Measurements from ENCODE around the gene KIF6. TPM values are rescaled to one million over a fixed set of nuclear protein-coding genes. Genes with fewer than 3 reads are reported as not detected.
A peak's percentile ranks its signal among the peaks of the same experiment; 100 is the strongest.

Gene KIF6
- total RNA-seq, 4 donors from 2014 or later: 0.83 to 2.6 (median 1.1) TPM

DNA sequence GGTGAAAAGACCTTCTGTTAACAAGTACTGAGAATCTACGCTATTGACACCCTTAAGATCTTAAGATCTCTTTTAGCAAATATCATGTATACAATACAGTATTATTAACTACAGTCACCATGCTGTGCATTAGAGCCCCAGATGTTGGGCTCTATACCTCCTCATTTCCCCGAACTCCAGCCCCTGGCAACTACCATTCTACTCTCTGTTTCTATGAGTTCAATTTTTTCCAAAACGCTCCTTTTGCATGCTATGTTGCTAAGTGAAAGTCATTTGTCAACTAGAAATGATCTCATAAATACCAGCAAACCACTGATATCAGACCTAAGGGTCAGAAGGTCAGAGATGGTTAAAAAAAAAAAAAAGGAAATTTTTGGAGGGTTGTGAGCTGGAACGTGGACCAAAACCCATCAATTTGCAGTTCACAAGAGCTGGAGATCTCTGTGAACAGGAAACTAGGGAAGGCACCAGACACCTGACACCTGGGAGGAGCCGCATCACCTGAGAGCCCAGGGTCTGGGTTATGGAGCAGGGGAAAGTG lies 280.7 kb downstream of the KIF6 start:
- no peaks in the 10 kb centered on the region for H3K27me3 ChIP-seq
- DNase-seq (ENCODE audit: extremely low spot score): no peak
- intact Hi-C loops (cut with DNase I): no loop called here
- no peaks in the 10 kb centered on the region for H3K9me3 ChIP-seq
- no peaks in the 10 kb centered on the region for H3K36me3 ChIP-seq
- H3K27ac ChIP-seq (replicated peaks in 1 of 4): no peak overlapping the region
- TF ChIP-seq POLR2A (IDR thresholded peaks at IDR 0.05; ENCODE audit: low read depth) (no peak), EP300 (IDR thresholded peaks at IDR 0.05) (no peak), POLR2AphosphoS5 (IDR thresholded peaks at IDR 0.05) (no peak)
- TF ChIP-seq, protein P1, sequence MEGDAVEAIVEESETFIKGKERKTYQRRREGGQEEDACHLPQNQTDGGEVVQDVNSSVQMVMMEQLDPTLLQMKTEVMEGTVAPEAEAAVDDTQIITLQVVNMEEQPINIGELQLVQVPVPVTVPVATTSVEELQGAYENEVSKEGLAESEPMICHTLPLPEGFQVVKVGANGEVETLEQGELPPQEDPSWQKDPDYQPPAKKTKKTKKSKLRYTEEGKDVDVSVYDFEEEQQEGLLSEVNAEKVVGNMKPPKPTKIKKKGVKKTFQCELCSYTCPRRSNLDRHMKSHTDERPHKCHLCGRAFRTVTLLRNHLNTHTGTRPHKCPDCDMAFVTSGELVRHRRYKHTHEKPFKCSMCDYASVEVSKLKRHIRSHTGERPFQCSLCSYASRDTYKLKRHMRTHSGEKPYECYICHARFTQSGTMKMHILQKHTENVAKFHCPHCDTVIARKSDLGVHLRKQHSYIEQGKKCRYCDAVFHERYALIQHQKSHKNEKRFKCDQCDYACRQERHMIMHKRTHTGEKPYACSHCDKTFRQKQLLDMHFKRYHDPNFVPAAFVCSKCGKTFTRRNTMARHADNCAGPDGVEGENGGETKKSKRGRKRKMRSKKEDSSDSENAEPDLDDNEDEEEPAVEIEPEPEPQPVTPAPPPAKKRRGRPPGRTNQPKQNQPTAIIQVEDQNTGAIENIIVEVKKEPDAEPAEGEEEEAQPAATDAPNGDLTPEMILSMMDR (IDR thresholded peaks at IDR 0.05): no peak
- no peak overlapping the region for H3K4me3 ChIP-seq
- 94% methylated on average over 5 of the region's 5 CpGs for WGBS
- H3K4me1 ChIP-seq: peaks cover 0 to under 1% (median 0%) of the 10 kb centered on the region in 4 donors

DNA sequence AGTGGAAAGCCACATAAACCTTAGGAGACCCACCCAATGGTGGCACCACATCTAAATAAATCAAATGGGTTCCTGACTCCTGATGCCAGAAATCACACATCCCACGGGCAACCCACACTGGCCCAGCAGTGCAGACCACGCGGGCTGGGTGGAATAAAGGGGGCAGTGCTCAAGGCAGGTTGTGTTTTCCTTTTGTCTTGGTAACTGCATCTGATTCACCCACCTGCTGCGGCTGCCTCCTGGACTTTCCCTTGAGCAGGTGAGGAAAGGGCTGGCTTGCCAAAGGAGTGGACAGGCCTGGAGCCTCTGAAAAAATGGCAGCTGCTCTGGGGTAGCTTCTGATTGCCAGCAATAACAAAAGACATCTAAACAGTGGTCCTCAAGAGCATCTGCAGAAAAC lies 283.2 kb downstream of the KIF6 start:
- Histone ChIP-seq H3K9me3 (no peaks in the 10 kb centered on the region), H3K4me1 (peaks cover 0 to 5% (median 0%) of the 10 kb centered on the region in 4 donors), H3K27ac (replicated peaks in 1 of 4) (no peak overlapping the region), H3K27me3 (no peaks in the 10 kb centered on the region), H3K36me3 (no peaks in the 10 kb centered on the region), H3K4me3 (no peak overlapping the region)
- TF ChIP-seq, protein P1 (IDR thresholded peaks at IDR 0.05): no peak
- TF ChIP-seq EP300 (IDR thresholded peaks at IDR 0.05) (no peak), POLR2AphosphoS5 (IDR thresholded peaks at IDR 0.05) (no peak), POLR2A (IDR thresholded peaks at IDR 0.05; ENCODE audit: low read depth) (no peak)
- 97% methylated on average over 4 of the region's 4 CpGs for WGBS
- intact Hi-C loops (cut with DNase I): no loop called here
- DNase-seq (ENCODE audit: extremely low spot score): peak; percentile 53

DNA sequence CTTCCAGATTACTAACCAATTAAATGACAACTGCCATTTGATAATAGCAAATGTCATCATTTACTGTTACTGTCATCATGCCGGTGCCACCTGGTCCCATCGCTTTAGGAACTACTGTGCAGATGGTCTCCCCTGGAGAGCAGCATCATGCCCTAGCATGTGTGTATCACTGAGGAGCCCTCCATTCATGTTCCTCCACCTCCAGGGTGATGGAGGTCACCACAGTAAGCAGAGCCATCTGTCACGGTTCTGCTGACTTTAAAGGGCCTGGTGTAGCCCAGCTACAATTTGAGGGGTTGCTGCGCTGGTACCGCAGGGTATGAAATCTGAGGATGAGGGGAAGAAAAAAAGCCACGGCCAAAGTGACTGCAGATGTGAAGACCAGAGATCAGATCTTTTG lies 283.9 kb downstream of the KIF6 start:
- Histone ChIP-seq H3K36me3 (no peaks in the 10 kb centered on the region), H3K4me3 (no peak overlapping the region), H3K4me1 (peaks cover 0 to 5% (median 0%) of the 10 kb centered on the region in 4 donors), H3K27ac (replicated peaks in 1 of 4) (no peak overlapping the region), H3K9me3 (no peaks in the 10 kb centered on the region), H3K27me3 (no peaks in the 10 kb centered on the region)
- peak; percentile 64 for DNase-seq (ENCODE audit: extremely low spot score)
- TF ChIP-seq EP300 (IDR thresholded peaks at IDR 0.05) (no peak), POLR2A (IDR thresholded peaks at IDR 0.05; ENCODE audit: low read depth) (no peak), POLR2AphosphoS5 (IDR thresholded peaks at IDR 0.05) (no peak)
- TF ChIP-seq, protein P1 (IDR thresholded peaks at IDR 0.05): no peak
- WGBS: 99% methylated on average over 6 of the region's 6 CpGs
- intact Hi-C loops (cut with DNase I): no loop called here

DNA sequence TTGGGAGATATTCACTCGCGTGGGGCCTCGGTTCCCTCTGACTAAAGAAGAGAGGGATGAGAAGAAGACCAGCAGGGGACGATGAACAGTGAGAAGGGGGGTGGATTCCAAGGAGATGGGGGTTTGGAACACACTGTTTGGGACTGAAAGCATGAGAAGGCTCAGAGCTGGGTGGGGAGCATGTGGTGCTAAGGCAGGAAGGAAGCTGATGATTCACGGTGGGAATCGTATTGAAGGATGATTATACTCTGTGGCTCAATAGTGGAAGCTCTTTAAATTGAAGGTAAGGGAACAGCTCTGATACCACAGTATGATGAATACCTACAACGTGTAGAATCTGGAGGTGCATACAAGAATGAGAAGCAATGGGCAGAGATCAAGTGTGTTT lies 285.2 kb downstream of the KIF6 start:
- intact Hi-C loops (cut with DNase I): no loop called here
- DNase-seq (ENCODE audit: extremely low spot score): peak; percentile 77
- H3K27ac ChIP-seq (replicated peaks in 1 of 4): no peak overlapping the region
- H3K9me3 ChIP-seq: no peaks in the 10 kb centered on the region
- H3K4me3 ChIP-seq: no peak overlapping the region
- 73% methylated on average over 7 of the region's 7 CpGs for WGBS
- no peaks in the 10 kb centered on the region for H3K36me3 ChIP-seq
- no peak for TF ChIP-seq POLR2A (IDR thresholded peaks at IDR 0.05; ENCODE audit: low read depth)
- TF ChIP-seq POLR2AphosphoS5 (IDR thresholded peaks at IDR 0.05): no peak
- TF ChIP-seq, protein P1 (IDR thresholded peaks at IDR 0.05): no peak
- TF ChIP-seq EP300 (IDR thresholded peaks at IDR 0.05): no peak
- peaks cover 0 to 5% (median 0%) of the 10 kb centered on the region in 4 donors for H3K4me1 ChIP-seq
- no peaks in the 10 kb centered on the region for H3K27me3 ChIP-seq

Data from esophagus muscularis mucosa (tissue), 4 donors.